Hippocampal formation (tissue), 2 donors: ENCODE data around the gene SUGP1.

Experiments
- DNase-seq, 2 donors: peaks; one replicate each; lab custom pipeline; 2025; lab: John Stamatoyannopoulos, UW

The SUGP1 gene

GRCh38 chr19:19230999-19231398 lies 89.3 kb downstream of the SUGP1 start:
- DNase-seq, result no peak

GRCh38 chr19:19229701-19230100 lies 90.6 kb downstream of the SUGP1 start:
- DNase-seq, result no peak

DNA sequence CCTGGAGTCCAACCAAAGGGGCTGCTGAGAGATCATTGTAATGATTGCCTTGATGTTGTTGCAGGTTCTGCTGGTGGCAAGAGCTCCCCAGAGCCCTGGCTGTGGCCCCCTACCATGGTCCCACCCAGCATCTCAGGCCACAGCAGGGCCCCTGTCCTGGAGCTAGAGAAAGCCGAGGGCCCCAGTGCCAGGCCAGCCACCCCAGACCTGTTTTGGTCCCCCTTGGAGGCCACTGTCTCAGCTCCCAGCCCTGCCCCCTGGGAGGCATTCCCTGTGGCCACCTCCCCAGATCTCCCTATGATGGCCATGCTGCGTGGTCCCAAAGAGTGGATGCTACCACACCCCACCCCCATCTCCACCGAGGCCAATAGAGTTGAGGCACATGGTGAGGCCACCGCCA lies 93.1 kb downstream of the SUGP1 start:
- no peak for DNase-seq

DNA sequence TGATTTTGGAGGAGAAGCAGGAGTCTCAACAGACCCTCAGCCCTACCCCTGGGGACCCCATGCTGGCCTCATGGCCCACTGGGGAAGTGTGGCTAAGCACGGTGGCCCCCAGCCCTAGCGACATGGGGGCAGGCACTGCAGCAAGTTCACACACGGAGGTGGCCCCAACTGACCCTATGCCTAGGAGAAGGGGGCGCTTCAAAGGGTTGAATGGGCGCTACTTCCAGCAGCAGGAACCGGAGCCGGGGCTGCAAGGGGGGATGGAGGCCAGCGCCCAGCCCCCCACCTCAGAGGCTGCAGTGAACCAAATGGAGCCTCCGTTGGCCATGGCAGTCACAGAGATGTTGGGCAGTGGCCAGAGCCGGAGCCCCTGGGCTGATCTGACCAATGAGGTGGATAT lies 93.6 kb downstream of the SUGP1 start:
- DNase-seq, result no peak

DNA sequence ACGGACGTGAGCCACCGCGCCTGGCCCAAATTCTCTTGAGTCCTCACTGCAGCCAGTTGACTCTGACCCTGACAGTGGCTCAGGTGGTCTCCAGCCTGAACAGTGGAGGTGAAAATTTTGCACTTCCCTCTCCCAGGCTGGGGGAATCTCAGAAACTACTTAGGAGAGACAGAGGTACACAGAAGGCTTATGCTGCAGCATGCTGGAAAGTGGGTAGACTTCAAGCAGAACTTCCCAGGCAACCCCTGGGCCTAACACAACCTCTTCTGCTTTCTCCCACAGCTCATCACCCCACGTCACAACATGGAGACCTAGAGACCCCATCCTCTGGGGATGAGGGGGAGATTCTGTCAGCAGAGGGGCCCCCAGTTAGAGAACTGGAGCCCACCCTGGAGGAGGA lies 94.1 kb downstream of the SUGP1 start:
- DNase-seq, result no peak
